HepG2 (cell line): ENCODE results near the gene ZFYVE28. TPM values are rescaled to one million over a fixed set of nuclear protein-coding genes. Genes with fewer than 3 reads are reported as not detected.

Experiments used
- ATAC-seq: fragments of 200-7000 bp; cut with Tn5 transposase; 3 replicates; pipeline ENCODE4 v1.9.1; 2020; ENCODE audit warnings: mild to moderate bottlenecking, moderate library complexity
- BruUV-seq: library from RNA; stranded (reverse); fragments of 400-500 nt; replicated peaks from 2 replicates; lab custom pipeline; 2021; lab: Mats Ljungman, UMichigan
- CTCF ChIA-PET: fragments of 300-600 bp; formaldehyde crosslinking; extraction: SDS; loops from one replicate; lab custom pipeline; 2021; ENCODE audit warnings: low total read pairs, inconsistent platforms, low intra/inter-chr PET ratio; lab: Yijun Ruan, JAX
- POLR2A ChIA-PET: fragments of 350-600 bp; sonication (Branson Sonifier 250); formaldehyde crosslinking; loops from one replicate; lab custom pipeline; 2020; ENCODE audit warnings: antibody characterized with exemption, inconsistent platforms; lab: Yijun Ruan, JAX
- DNase-seq: peaks from one replicate; pipeline ENCODE4 v3.0.0-alpha.2; 2015; ENCODE audit warnings: low spot score
- FAIRE-seq: peaks from 3 replicates; lab custom pipeline; 2011; peaks lifted over from hg19 to GRCh38; lab: Jason Lieb, UNC
- H2AFZ ChIP-seq: one replicate; pipeline ENCODE4 v1.6.1; 2011; ENCODE audit warnings: low read length, inconsistent platforms
- H3K27ac ChIP-seq: fragments of 300-600 bp; 3 replicates; pipeline ENCODE4 v1.8.0; 2011; ENCODE audit warnings: mixed run types, mild to moderate bottlenecking, mixed read lengths, low read length, inconsistent platforms; ENCODE audit not compliant: insufficient read depth; ENCODE audit errors: extremely low read length
- H3K27me3 ChIP-seq, 2 experiments: fragments of 200-600 bp in 1 of 2; 2 replicates in 1 of 2; 3 replicates in 1 of 2; pipeline versions ENCODE4 v1.6.0 to v1.8.0; 2011; ENCODE audit warnings: low read length in 2 of 2, mild to moderate bottlenecking in 2 of 2, moderate library complexity in 2 of 2, inconsistent platforms in 1 of 2; ENCODE audit not compliant: insufficient read depth in 2 of 2, control insufficient read depth in 1 of 2
- H3K36me3 ChIP-seq, 2 experiments: fragments of 200-600 bp in 1 of 2; replicated peaks in 1 of 2; 2 replicates in 1 of 2; 3 replicates in 1 of 2; pipeline versions ENCODE4 v1.5.1 to v1.8.0; 2011; ENCODE audit warnings: low read length in 2 of 2, inconsistent platforms in 1 of 2; ENCODE audit not compliant: insufficient read depth in 2 of 2, control insufficient read depth in 1 of 2
- H3K4me1 ChIP-seq: 2 replicates; pipeline ENCODE4 v1.5.1; 2012; ENCODE audit warnings: low read length, inconsistent platforms; ENCODE audit not compliant: insufficient read depth
- H3K4me2 ChIP-seq: 2 replicates; pipeline ENCODE4 v1.6.0; 2011; ENCODE audit warnings: low read depth, low read length, inconsistent platforms
- H3K4me3 ChIP-seq, 3 experiments: fragments of 200-600 bp in 1 of 3; sonication (generic), shearing (Covaris generic) in 1 of 3; replicated peaks in 1 of 3; 2 replicates each; pipeline ENCODE4 v1.5.1; 2011 to 2016; ENCODE audit warnings: low read length in 3 of 3, inconsistent platforms in 2 of 3, low read depth in 2 of 3, mild to moderate bottlenecking in 2 of 3, control low read depth in 1 of 3, mixed read lengths in 1 of 3; ENCODE audit not compliant: insufficient read depth in 1 of 3
- H3K79me2 ChIP-seq: one replicate; pipeline ENCODE4 v1.6.1; 2011; ENCODE audit warnings: low read length, inconsistent platforms; ENCODE audit not compliant: insufficient read depth
- H3K9ac ChIP-seq: 2 replicates; pipeline ENCODE4 v1.6.0; 2011; ENCODE audit warnings: mild to moderate bottlenecking, low read depth, low read length, inconsistent platforms; ENCODE audit not compliant: insufficient read depth
- H3K9me3 ChIP-seq: 2 replicates; pipeline ENCODE4 v1.5.1; 2012; ENCODE audit warnings: mild to moderate bottlenecking, low read length
- H4K20me1 ChIP-seq: 2 replicates; pipeline ENCODE4 v1.6.0; 2011; ENCODE audit warnings: inconsistent platforms, mild to moderate bottlenecking, low read length, moderate library complexity; ENCODE audit not compliant: insufficient read depth
- BCL6 ChIP-seq: IDR thresholded peaks from 2 replicates; pipeline ENCODE4 v1.6.1; 2016; ENCODE audit warnings: missing genetic modification reagents, missing compliant biosample characterization
- BRCA1 ChIP-seq: sonication (generic); formaldehyde crosslinking; IDR thresholded peaks from 2 replicates; pipeline ENCODE4 v1.4.0; 2020; ENCODE audit warnings: missing genetic modification reagents
- CREB1 ChIP-seq, 2 experiments: fragments of 450-650 bp in 1 of 2; IDR thresholded peaks; 2 replicates each; pipeline ENCODE4 v1.6.1; 2016 to 2017; ENCODE audit warnings: control low read depth in 1 of 2, mild to moderate bottlenecking in 1 of 2, missing compliant biosample characterization in 1 of 2, missing genetic modification characterization in 1 of 2
- FOXA1 ChIP-seq, 2 experiments: fragments of 450-650 bp in 1 of 2; sonication (generic) in 1 of 2; formaldehyde crosslinking in 1 of 2; IDR thresholded peaks; 2 replicates each; pipeline versions ENCODE4 v1.4.0 to v1.6.1; 2016 to 2020; ENCODE audit warnings: missing genetic modification reagents in 1 of 2
- FOXJ3 ChIP-seq: sonication (generic); formaldehyde crosslinking; IDR thresholded peaks from 2 replicates; pipeline ENCODE4 v1.4.0; 2020; ENCODE audit warnings: missing genetic modification reagents, mild to moderate bottlenecking, borderline replicate concordance
- FOXM1 ChIP-seq: sonication (generic); formaldehyde crosslinking; IDR thresholded peaks from 2 replicates; pipeline ENCODE4 v1.5.0; 2020; ENCODE audit warnings: missing genetic modification reagents
- GPN1 ChIP-seq: sonication (generic); formaldehyde crosslinking; IDR thresholded peaks from 2 replicates; pipeline ENCODE4 v1.5.1; 2020; ENCODE audit warnings: missing genetic modification reagents, borderline replicate concordance
- MED1 ChIP-seq: sonication (generic); formaldehyde crosslinking; IDR thresholded peaks from 2 replicates; pipeline ENCODE4 v1.4.0; 2020; ENCODE audit warnings: missing genetic modification reagents
- MYNN ChIP-seq: sonication (generic); formaldehyde crosslinking; IDR thresholded peaks from 2 replicates; pipeline ENCODE4 v1.4.0; 2020; ENCODE audit warnings: mild to moderate bottlenecking, low read depth, missing genetic modification reagents
- SKI ChIP-seq: fragments of 450-650 bp; IDR thresholded peaks from one replicate; pipeline ENCODE4 v1.6.1; 2018; ENCODE audit warnings: mild to moderate bottlenecking; ENCODE audit not compliant: partially characterized antibody
- SMAD9 ChIP-seq: sonication (generic); formaldehyde crosslinking; IDR thresholded peaks from 2 replicates; pipeline ENCODE4 v1.5.1; 2020; ENCODE audit warnings: mild to moderate bottlenecking, missing genetic modification reagents
- SP140L ChIP-seq: sonication (generic); formaldehyde crosslinking; IDR thresholded peaks from 2 replicates; pipeline ENCODE4 v1.4.0; 2020; ENCODE audit warnings: missing genetic modification reagents, borderline replicate concordance
- SP5 ChIP-seq: IDR thresholded peaks from 2 replicates; pipeline ENCODE4 v1.6.1; 2016; ENCODE audit warnings: low read depth, borderline replicate concordance
- TBX3 ChIP-seq: fragments of 450-650 bp; IDR thresholded peaks from 2 replicates; pipeline ENCODE4 v1.6.1; 2017; ENCODE audit warnings: antibody characterized with exemption, mild to moderate bottlenecking, inconsistent platforms, borderline replicate concordance
- THYN1 ChIP-seq: sonication (generic); formaldehyde crosslinking; IDR thresholded peaks from 2 replicates; pipeline ENCODE4 v1.8.1; 2023; ENCODE audit warnings: low read depth, mild to moderate bottlenecking, moderate library complexity, missing genetic modification reagents, borderline replicate concordance
- XBP1 ChIP-seq: sonication (generic); formaldehyde crosslinking; IDR thresholded peaks from 2 replicates; pipeline ENCODE4 v1.5.0; 2020; ENCODE audit warnings: missing genetic modification reagents
- ZNF253 ChIP-seq: sonication (generic); formaldehyde crosslinking; IDR thresholded peaks from 2 replicates; pipeline ENCODE4 v1.8.0; 2022; ENCODE audit warnings: mild to moderate bottlenecking, missing genetic modification reagents, borderline replicate concordance
- WGBS: methylation state at CpG from one replicate; pipeline ENCODE4 v1.1.6; 2017; ENCODE audit warnings: low lambda C conversion rate; 5-methylcytosine and 5-hydroxymethylcytosine counted together
- in situ Hi-C: cut with HindIII; loops from 2 replicates; pipeline ENCODE4 v1.10.0; 2017; ENCODE audit warnings: low pct_unique_long_range_greater_than_20kb; ENCODE audit not compliant: extremely low pct_ligation_motif_present
- intact Hi-C: fragments of 100-400 bp; cut with micrococcal nuclease; formaldehyde crosslinking; loops from one replicate; pipeline ENCODE4 v1.10.0; 2022; ENCODE audit not compliant: unreplicated experiment
- polyA plus RNA-seq, 8 experiments: library from polyadenylated mRNA; depleted of rRNA in 3 of 8; stranded (reverse) in 7 of 8; unstranded in 1 of 8; fragments of >200 nt; fragmentation: Illumina TruSeq in 4 of 8; extraction: Trizol in 4 of 8; gene quantifications; 2 replicates each; pipeline versions ENCODE4 v1.2.1 to v1.2.3, GENCODE V29; 2011 to 2016; ENCODE audit warnings: low read depth in 4 of 8, missing spikeins in 1 of 8, mixed read lengths in 1 of 8; ENCODE audit not compliant: insufficient read depth in 1 of 8
- total RNA-seq, 5 experiments: library from RNA; depleted of rRNA; stranded (reverse); fragments of >200 nt; fragmentation: Illumina TruSeq; extraction: Trizol; gene quantifications; 2 replicates each; pipeline ENCODE4 v1.2.3, GENCODE V29; 2016; ENCODE audit warnings: low read depth in 1 of 5
- TF ChIP-seq, protein P1 (sequence below): sonication (generic); formaldehyde crosslinking; IDR thresholded peaks from 2 replicates; pipeline ENCODE4 v1.4.0; 2020; ENCODE audit warnings: mild to moderate bottlenecking, missing genetic modification reagents
- TF ChIP-seq, protein P2 (sequence below): sonication (generic); formaldehyde crosslinking; IDR thresholded peaks from 2 replicates; pipeline ENCODE4 v1.4.0; 2020; ENCODE audit warnings: missing genetic modification reagents

The ZFYVE28 gene
- total and polyA plus RNA-seq, 2 of the 13 experiments (the other 11 are each of a cell fraction or from before 2014, with no cell fraction given) = 0.12 to 0.22 TPM

DNA sequence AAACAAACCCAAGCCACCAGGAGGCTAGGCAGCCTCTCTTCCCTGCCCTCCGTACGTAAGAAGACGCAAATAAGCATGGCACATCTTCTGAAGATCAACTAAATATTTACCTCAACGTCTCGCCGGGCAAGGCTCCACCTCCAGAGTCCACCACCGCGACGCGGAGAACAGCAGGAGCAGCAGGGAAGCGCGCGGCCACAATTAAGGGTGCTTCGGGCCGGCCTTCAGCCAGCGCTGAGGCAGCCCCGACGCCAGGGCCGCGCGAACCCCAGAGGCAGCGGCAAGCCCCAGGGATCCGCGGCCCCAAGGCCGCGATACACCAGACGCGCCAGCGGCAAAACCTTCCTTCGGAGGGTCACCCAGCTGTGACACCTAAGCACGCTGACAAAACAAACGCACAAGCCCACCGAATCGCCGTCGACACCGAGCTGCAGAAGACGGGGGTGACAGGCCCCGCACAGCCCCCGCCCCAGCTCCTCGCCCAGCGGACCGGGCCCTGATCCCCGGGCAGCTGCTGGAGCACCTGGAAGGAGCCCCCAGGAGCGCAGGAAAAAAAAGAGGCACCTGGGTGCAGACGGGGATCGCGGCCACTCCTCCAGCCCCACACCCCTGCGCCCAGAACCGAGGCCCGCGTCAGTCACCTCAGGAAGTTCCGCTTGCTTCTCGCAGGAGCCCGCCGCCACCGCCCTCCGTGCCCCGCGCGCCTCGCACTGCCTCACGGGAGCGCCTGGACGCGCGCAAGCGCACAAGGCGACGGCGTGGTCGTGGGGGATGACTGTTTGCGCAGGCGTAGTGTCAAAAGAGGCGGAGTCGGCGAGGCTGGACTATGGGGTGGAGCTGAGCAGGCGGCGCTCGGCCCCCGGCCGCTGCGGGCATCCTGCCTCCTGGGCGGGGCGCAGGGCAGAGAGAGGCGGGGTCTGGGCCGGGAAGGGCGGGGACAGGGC is 176.8 kb downstream of the ZFYVE28 start, which contains the start of the genes HAUS3 and POLN (continued):
- TF ChIP-seq, protein P1, sequence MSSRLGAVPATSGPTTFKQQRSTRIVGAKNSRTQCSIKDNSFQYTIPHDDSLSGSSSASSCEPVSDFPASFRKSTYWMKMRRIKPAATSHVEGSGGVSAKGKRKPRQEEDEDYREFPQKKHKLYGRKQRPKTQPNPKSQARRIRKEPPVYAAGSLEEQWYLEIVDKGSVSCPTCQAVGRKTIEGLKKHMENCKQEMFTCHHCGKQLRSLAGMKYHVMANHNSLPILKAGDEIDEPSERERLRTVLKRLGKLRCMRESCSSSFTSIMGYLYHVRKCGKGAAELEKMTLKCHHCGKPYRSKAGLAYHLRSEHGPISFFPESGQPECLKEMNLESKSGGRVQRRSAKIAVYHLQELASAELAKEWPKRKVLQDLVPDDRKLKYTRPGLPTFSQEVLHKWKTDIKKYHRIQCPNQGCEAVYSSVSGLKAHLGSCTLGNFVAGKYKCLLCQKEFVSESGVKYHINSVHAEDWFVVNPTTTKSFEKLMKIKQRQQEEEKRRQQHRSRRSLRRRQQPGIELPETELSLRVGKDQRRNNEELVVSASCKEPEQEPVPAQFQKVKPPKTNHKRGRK (CRISPR knock-in tag) = no peak
- TF ChIP-seq MYNN (CRISPR knock-in tag) = no peak
- 0 out of 2 replicates have a peak, but pooled peaks have one; percentile 13 for TF ChIP-seq BCL6 (CRISPR knock-in tag)
- peak; percentile 14 for TF ChIP-seq MED1 (CRISPR knock-in tag)
- no peak for TF ChIP-seq SKI
- TF ChIP-seq TBX3 = no peak
- TF ChIP-seq, all 625 proteins: peak for 199

DNA sequence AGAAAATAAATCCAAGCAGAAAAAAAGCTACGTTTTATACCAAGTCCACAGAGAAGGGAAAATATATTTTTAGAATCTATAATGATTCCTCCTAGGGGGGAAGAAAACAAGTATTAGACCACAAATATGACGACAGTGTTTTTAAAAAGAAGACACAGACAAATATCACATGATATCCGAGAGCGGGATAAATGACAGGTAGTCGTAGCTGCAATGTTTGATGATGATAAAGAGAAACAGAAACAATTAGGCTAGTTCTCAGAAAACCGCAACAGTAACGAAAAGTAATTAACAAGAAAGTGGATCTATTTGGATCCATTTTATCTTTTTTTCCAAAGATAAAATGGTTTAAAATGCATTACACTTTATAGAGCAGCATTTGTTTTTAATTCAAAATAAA is 177.4 kb downstream of the ZFYVE28 start:
- Histone ChIP-seq H3K27ac (peak overlapping the region; percentile 77), H3K4me2 (peak overlapping the region; percentile 69), H3K4me1 (peaks cover 68% of the 10 kb centered on the region)
- ATAC-seq = no peak
- in situ Hi-C loops = no loop called here
- TF ChIP-seq SP5 (CRISPR knock-in tag) (no peak), FOXA1 (IDR thresholded peaks at IDR 0.05) (no peak), FOXA1 (CRISPR knock-in tag; IDR thresholded peaks at IDR 0.05) (no peak), ZNF253 (CRISPR knock-in tag) (no peak), GPN1 (CRISPR knock-in tag) (no peak), FOXJ3 (CRISPR knock-in tag) (no peak), CREB1 (IDR thresholded peaks at IDR 0.05) (peak; percentile 47; the same call in 1 of the 2 replicates), CREB1 (CRISPR knock-in tag; IDR thresholded peaks at IDR 0.05) (no peak), XBP1 (CRISPR knock-in tag) (no peak), SP140L (CRISPR knock-in tag) (peak; percentile 16; the same call in 1 of the 2 replicates), BRCA1 (no peak), FOXM1 (CRISPR knock-in tag) (no peak), SMAD9 (CRISPR knock-in tag) (no peak), THYN1 (no peak)
- TF ChIP-seq, protein P2, sequence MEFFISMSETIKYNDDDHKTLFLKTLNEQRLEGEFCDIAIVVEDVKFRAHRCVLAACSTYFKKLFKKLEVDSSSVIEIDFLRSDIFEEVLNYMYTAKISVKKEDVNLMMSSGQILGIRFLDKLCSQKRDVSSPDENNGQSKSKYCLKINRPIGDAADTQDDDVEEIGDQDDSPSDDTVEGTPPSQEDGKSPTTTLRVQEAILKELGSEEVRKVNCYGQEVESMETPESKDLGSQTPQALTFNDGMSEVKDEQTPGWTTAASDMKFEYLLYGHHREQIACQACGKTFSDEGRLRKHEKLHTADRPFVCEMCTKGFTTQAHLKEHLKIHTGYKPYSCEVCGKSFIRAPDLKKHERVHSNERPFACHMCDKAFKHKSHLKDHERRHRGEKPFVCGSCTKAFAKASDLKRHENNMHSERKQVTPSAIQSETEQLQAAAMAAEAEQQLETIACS (CRISPR knock-in tag) = no peak
- TF ChIP-seq, all 625 proteins: peak for 2
- Histone ChIP-seq H3K79me2 (peaks cover 43% of the 10 kb centered on the region), H2AFZ (no peak overlapping the region), H3K9ac (peak overlapping the region; percentile 86), H3K9me3 (no peaks in the 10 kb centered on the region), H3K4me3 (peak overlapping the region; percentile 67 to 93 (median 76)), H3K27me3 (no peaks in the 10 kb centered on the region), H3K36me3 (peaks cover 0 to 10% of the 10 kb centered on the region in 2 experiments; a peak in 2 of 5 replicates), H4K20me1 (0 out of 2 replicates have a peak, but pooled peaks cover 2% of the 10 kb centered on the region)
- 3% methylated on average over 7 of the region's 7 CpGs for WGBS
- no TSS peak for BruUV-seq
- DNase-seq (no peak), FAIRE-seq (peak; percentile 15)
- ChIA-PET POLR2A (interaction anchor here (1.4 to 1.8 kb wide), 4 partner anchors 8 to 295 kb away, joined by 5 to 11 read pairs (median 6); partner anchors contain the start of genes FAM193A, MXD4 and RNF4), CTCF (no interaction called here)
- intact Hi-C loops = loop anchor here (10.0 kb wide), 1 partner anchor 224 kb away; the partner anchor contains the start of gene RNF4
